GM19467 (cell line): ENCODE measurements around the gene NT5M.
"Not testable (repeated sequence)": the region's sequence is repeated elsewhere in the genome, so short reads cannot be mapped to it uniquely, and the experiment has no call there.

Experiments
- ATAC-seq: cut with Tn5 transposase; IDR thresholded peaks from one replicate; pipeline ENCODE4 v1.9.1; 2021; ENCODE audit warnings: mild to moderate bottlenecking, moderate library complexity; ENCODE audit not compliant: unreplicated experiment

Gene NT5M

DNA sequence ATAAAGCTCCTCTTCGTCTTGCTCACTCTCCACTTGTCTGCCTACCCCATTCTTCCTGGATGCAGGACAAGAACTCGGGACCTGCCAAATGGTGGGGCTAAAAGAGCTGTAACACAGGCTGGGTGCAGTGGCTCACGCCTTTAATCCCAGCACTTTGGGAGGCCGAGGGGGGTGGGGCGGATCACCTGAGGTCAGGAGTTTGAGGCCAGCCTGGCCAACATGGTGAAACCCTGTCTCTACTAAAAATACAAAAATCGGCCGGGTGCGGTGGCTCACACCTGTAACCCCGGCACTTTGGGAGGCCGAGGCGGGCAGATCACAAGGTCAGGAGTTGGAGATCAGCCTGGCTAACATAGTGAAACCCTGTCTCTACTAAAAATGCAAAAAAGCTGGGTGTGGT lies 1.5 kb upstream of the NT5M start:
- not testable (repeated sequence) for ATAC-seq

DNA sequence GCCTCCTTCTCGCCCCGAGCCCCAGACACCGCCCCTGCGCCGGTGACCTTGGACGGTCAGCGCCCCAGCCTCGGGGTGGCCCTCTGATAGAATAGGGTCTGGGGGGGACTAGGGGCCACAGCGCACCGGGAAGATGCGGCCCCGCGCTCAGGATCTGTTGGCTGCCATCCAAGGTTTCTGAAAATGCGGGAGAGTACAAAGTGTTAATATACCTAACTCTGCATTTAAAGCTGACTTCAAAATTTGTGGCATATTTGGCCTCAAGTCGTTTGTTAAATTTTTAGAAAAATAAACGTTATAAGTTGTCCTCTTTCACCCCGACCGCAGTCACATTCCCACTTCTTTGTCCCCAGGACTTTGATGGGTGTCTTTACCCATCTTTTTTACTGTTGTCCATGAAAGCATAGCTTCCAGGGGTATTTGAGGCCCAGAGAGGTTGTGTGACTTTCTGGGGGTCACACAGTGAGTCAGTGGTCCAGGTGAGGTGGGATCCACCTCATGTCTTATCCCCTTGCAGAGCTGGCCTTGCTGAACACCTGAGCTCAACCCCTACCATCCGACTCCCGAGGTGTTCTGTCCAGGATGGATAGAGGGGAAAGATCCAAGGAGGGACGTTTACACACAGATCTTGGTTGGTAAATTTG lies 796 bp downstream of the NT5M start:
- ATAC-seq = peak; percentile 17

DNA sequence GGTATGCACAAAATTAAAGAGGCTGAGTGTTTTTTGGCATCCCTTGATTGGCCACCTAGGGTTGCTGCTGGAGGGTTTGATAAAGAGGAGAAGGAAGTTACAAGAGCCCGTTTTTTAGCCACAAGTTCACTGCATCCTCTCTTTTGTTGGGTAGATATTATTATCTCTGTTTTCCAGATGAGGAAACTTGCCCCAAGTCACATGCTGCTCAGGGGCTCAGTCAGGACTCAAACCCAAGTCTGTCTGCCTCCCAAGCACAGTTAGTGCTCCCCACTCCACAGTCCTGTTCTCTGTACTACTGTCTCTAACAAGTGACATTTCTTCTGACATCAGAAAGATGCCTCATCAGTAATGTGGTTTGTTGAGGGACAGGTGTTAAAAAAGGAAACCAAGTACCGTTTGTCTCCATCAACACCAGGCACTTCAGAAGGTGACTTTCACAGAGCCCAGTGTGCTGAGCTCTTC lies 1.4 kb downstream of the NT5M start:
- ATAC-seq = no peak

DNA sequence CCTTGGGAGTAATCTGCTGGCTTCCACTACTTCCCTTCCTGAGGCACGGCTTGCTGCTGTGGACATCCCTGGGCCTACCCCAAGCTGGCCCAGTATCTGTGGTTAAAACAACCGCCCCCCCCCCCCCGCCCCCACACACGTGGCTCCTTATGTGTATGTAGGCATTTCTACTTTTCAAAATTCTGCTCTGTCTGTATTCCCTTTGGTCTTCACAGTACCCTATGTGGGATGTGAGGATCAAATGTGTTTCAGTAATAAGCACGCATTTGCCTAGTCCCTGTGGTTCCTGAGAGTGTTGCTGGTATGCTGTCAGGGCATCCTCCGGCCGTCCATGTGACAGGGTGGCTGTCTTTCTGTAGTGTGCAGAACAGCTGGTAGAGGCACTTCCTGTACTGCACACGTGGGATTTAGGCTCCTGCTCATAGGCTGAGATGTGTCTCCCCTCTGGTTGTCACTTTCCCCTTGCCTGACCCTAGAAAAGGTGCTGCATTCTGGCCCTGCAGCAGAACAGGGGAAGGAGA lies 2.2 kb downstream of the NT5M start:
- ATAC-seq = peak; percentile 57

DNA sequence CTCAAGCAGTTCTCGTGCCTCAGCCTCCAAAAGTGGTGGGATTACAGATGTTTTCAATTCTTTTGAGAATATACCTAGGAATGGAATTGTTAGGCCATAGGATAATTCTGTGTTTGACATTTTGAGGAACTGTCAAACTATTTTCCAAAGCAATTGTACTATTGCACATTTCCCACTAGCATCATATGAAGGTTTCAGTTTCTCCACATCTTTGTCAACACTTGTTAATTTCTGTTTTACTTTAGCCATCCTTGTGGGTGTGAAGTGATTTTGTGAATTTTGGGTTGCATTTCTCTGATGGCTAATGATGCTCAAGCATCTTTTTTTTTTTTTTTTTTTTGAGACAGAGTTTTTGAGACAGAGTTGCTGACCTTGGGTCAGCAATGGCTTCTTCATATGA lies 6.2 kb downstream of the NT5M start:
- ATAC-seq = no peak

DNA sequence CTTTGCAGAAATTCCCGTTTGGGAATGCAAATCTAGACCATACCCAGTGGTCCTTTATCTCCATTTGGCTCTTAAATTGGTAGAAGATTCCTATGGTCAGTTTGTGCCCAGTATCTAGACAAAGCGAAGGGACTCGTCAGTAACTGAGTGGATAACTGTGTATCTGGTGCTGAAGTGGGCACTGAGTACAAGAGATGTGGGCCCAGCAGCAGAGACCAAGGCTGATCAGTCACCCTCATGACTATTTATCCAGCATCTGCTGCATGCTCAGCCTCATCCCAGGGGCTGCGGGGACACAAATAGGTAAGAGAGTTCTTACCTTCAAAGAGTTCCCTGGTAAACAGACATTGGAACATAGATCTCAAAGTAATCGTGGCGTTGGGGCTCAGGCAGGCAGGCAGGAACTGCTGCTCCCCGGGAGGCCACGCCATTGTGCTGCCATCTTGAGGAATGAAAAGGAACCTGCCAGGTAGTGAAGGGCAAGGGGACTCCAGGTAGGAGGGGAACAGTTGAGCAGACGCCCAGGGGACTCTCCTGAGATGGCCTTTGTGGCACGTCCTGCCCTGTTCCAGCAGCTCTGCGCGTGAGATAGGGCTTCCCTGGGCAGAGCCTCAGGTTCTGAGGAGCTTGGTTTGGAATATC lies 10.3 kb downstream of the NT5M start:
- ATAC-seq = no peak

DNA sequence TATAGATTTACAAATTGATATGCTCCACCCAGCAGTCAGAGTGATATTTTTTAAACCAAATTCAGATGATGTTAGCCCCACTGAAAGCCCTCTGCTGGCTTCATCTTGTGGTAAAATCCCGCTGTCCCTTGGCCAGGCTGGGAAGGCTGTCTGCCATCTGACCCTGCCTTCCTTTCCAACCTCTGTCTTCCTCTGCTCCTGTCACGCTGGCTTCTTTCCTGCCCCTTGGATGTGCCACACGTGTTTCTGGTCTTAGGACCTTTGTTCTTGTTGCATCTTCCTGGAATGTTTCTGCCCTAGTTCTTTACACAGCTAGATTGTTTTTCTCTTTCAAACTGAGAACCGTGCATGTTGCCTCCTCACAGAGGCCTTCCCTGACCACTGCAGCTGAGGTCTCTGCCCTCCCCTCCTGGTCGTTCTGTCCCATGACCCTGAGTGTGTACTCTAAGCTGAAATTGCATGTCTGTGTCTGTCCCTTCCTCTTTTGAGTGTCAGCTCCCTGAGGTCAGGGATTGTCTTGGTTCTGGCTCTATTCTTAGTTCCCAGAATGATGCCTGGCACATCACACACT lies 11.4 kb downstream of the NT5M start:
- no peak for ATAC-seq

DNA sequence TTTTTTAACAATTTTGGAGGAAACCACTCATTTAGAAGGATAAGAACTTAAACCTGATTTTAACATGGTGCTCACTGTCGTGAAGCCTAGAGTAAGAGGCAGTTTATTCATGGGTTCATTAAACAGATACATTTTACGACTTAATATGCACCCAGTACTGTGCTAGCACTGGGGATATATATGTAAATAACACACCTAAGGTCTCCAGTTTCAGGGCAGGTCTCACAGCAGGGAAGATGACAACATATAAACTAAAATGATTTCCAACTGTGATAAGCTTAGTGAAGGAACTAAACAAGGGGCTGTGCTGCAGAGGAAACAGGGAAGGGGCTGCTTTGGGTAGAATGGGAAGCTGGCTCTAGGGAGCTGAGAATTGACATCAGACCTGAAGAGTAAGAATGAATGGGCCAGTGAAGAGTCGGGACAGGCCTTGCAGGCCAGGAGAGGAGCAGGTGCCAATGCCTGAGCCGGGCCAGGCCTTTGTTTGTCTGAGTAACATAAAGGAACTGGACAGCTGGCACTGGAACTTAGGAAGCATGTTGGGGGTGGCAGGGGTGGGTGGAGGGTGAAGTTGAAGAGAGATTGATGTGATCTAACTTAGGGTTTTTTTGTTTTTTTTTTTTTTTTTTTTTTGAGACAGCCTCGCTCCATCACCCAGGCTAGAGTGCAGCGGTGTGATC lies 12.1 kb downstream of the NT5M start:
- ATAC-seq = no peak

DNA sequence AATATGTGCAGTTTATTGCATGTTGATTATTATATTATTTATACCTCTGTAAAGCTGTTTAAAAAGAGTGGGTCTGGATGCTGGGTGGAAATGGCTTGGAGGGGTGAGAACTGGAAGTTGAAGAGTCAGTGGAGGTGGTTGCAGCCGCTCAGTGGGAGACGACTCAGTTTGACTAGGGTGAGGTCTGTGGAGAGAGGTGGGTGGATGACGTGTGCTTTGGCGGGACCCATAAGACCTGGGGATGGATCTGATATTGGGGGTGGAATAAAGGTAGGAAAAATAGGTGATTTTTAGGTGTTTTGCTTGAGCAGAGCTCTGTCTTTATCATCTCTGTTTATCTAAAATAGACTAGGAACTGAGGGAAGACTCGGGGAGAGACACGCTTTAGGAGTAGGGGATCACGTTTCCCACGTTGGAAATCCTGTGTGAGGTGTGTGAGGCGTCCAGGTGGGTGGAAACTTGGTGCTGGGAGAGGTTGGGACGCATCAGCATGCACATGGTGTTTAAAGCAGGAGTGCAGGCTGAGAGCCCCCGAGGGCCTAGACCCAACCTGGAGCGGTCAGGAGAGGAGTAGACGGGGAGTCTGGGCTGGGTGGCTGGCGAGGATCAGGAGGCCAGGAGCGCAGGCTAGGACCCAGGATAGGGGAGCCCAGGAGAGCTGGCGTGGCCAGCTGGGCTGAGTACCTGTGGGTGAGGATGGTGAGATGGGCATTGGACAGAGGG lies 17.2 kb downstream of the NT5M start:
- no peak for ATAC-seq

DNA sequence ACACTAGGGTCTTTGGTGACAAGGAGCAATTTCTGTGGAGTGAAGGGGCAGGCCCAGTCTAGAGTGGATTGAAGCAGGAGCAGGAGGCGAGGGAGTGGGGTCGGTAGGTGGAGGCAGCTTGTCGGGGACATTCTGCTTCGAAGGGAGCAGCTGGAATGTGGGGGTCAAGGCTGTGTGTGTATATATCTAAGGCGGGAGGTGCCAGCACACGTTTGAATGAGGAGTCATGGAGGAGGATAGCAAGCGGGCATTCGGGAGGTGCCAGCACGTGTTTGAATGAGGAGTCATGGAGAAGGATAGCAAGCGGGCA lies 17.7 kb downstream of the NT5M start:
- ATAC-seq = no peak

DNA sequence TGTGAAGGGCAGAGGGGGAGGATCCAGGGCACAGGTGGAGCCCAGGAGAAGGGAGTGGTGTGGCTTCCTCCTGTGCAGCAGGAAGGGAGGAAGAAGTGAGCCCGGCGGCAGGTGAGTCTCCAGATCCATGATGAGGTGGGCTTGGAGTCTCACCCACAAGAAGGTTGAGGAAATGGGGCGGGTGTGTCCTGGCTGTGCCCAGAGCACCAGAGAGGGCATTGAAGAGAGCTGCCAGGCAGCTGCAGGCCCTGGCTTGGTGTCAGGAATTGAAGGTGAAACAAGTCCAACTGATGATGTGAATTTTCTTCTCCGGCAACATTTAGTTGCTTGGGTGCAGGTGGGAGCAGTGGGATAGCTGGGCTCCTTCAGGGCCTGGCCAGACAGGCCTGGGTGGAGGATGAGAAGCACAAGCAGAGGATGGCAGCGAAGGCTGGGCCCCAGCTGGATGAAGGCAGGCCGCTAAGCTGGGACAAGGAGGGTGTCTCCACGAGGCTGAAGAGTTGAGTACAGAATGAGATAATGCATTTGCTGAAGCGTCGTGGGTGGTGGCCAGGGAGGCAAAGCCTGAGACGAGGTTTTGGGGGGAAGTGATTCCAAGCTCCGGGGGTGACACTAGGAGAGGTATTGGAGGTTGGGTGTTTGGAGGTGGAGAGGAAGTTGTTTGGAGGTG lies 18.3 kb downstream of the NT5M start:
- no peak for ATAC-seq

DNA sequence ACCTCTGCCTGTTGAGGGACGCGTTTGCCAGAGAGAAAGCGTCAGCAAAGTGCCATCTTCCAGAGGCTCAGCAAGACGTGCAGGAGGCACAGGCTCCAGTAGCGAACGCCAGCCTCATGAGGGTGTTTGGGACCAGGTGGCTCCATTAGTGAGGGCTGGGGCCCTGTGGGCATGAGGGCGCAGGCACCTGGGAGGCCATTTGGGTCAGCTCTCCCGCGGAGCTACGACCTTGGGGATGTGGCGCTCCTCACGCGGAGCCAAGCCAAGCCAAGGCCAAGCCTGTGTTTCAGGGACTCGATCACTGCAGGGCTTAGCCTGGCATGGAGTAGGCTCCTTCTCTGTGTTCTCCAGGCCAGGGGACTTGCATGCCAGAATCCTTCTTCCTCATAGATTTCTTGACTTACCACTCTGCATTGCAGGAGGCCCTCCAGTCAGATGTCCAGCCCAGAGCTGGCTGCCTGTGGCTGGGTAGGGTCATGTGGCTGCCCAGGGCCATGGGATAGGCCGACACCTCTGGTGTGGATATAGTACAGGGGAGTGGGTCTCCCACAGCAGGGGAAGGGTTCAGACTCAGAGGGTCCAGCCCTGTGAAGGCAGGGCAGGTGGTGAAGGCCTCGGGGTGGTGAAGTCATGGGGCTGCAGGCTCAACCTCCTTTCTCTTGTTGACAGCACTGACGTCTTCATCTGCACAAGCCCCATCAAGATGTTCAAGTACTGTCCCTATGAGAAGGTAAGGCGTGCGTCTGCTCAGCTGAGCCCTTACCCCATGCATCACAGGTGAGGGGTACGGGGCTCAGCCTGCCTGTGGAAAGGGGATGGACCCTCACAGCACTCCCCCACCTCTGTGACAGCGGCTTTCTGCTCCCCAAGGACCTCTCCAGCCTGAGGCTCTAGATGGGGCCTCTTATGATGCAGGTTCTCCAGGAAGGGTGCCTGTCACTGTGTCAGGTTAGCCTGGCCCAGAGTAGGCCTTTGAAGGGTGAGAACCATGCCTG lies 19.6 kb downstream of the NT5M start:
- no peak for ATAC-seq

DNA sequence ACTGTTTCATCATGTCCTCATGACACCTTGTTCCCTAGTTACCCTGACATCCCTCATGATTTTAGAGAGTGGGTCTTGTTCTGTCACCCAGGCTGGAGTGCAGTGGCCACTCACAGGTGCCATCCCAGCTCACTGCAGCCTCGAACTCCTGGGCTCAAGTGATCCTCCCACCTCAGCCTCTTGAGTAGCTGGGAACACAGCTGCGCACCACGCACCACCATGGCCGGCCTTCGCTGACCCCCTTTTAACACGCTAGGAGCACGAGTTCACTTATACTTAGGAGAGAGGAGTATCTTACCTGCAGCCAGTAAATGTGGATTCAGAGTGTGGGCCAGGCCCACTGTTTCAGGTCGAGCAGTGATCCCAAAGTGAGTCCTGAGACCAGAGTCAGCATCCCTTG lies 21.4 kb downstream of the NT5M start:
- ATAC-seq = no peak

DNA sequence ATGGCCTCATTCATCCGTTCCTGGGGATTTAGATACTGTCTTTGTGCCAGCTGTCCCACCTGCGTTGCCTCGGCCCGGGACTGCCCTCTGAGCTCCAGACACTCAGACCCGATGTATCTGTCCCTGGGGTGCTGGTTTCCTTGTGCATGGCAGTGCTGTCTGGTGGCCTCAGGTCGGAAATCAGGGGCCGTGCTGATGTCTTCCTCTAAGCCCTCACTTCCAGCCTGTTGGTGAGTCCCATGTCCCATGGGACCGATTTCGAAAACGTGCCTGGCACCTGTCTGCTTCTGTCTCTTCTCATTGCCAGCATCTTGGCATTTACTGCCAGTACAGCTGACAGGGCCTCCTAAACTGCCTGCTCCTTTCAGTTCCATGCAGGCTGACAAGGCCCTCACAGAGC lies 22.1 kb downstream of the NT5M start:
- no peak for ATAC-seq

DNA sequence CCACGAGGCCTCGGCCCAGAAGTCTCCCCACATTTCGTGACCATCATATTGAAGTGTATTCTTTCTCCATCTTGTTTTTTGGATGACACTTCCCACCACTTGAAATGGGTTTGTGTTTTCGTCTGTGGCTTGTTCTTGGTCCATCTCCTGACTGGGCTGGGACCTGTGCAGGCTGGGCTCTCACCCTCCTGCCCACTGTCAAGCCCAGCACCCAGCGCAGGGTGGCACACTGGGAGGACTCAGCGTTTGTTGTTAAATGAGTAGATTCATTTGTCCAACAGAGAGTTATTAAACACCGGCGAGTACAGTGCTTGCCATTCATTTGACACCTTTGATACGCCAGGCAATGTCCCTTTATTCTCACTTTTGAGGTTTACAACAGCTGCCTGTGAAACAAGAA lies 22.6 kb downstream of the NT5M start:
- ATAC-seq = no peak

DNA sequence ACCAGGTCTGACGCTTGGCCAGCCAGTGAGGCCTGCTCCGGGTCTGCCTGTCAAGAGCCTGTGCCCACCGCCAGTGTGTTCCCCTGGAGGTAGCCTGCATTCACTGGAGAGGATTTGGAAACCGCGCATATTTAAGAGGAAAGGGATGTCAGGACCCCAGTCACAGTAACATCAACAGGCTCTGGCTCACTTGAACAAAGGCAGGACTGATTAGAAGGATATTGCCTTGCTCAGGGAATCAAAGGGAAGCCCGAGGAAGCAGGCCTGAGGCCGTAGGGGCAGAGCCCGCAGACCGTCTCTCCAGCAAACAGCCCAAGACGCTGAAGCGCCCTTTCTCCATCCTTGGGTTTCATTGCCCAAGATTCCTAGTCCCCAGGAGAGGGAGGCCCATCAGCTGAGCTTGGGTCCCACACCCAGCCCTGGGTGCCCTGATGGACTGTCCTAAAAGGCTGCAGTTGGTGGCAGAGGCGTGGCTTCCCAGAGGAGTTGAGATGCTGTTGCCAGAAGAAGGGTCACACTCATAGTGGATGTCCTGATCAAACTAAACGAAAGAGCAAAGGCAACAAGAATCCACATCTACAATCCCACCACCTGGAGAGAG lies 23.2 kb downstream of the NT5M start:
- ATAC-seq = no peak

DNA sequence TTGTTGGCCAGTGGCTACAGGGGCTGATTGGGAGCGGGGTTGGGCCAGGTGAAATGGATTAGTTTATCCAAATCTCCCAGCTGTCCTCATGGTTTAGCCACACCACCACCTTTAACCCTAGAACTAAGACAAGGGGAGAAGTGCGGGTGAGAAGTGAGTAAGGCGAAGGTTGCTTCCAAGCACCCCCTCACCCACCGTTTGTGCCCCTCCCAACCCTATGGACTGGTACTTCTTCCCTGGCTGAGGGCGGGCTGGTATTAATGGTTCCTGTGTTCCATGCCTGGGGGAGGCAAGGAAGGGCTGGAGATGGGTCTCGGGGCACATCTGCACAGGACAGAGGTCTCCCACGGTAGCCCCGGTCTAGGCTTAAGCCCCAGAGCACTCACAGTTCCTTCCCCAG lies 25.1 kb downstream of the NT5M start:
- ATAC-seq = no peak

DNA sequence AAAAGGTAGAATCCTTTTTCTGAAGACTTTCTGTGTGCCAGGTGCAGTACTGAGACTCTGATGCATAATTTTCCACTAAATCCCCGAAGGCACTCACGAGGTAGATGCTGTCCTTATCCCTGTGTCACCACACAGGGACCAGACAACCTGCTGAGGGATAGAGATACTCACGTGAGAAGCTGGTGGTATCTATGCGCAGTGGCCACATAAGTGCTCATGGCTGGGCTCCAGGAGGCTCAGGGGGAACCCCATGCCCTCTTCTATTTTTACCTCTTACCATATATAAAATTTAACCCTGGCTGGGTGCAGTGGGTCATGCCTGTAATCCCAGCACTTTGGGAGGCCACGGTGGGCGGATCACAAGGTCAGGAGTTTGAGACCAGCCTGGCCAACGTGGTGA lies 38.3 kb downstream of the NT5M start:
- ATAC-seq = no peak
